ENCODE results near the gene POLR3G. TPM values are rescaled to one million over a fixed set of nuclear protein-coding genes. Genes with fewer than 3 reads are reported as not detected.

Gene POLR3G
- total RNA-seq, 1 experiment from 2014 or later = 13.6 TPM

- H3K27ac Mint-ChIP-seq (ENCODE audit: low read depth, unreplicated experiment) = no peak overlapping the region
- H3K27me3 Mint-ChIP-seq (ENCODE audit: insufficient read depth, unreplicated experiment) = peaks cover 81% of the 10 kb centered on the region
- BruUV-seq (replicated peaks) = no TSS peak
- DNase-seq (ENCODE audit: unreplicated experiment) = no peak
- H3K9me3 Mint-ChIP-seq (ENCODE audit: unreplicated experiment) = no peaks in the 10 kb centered on the region
- TF ChIP-seq CTCF (IDR thresholded peaks at IDR 0.05; ENCODE audit: unreplicated experiment) = no peak
- H3K4me3 Mint-ChIP-seq (ENCODE audit: unreplicated experiment) = no peak overlapping the region
- ChIA-PET CTCF (interaction anchor here (0.9 kb wide), 1 partner anchor 95 kb away, joined by 3 read pairs; no protein-coding TSS in a partner anchor), POLR2A (interaction anchor here (0.6 kb wide), 1 partner anchor 1424 kb away, joined by 5 read pairs; no protein-coding TSS in a partner anchor)
- H3K36me3 Mint-ChIP-seq (ENCODE audit: insufficient read depth, unreplicated experiment) = no peaks in the 10 kb centered on the region
- no peaks in the 10 kb centered on the region for H3K4me1 Mint-ChIP-seq (ENCODE audit: insufficient read depth, unreplicated experiment)
- intact Hi-C loops (cut with micrococcal nuclease) = loop anchor here (5.0 kb wide), 2 partner anchors 247 to 268 kb away; no protein-coding TSS in a partner anchor
Observed at GRCh38 chr5:90534922-90535321, 60.3 kb downstream of the POLR3G start.

GRCh38 chr5:90542827-90543519 is 68.3 kb downstream of the POLR3G start:
- H3K4me1 Mint-ChIP-seq (ENCODE audit: insufficient read depth, unreplicated experiment) = no peaks in the 10 kb centered on the region
- intact Hi-C loops (cut with micrococcal nuclease) = no loop called here
- H3K27me3 Mint-ChIP-seq (ENCODE audit: insufficient read depth, unreplicated experiment) = peaks cover 97% of the 10 kb centered on the region
- ChIA-PET POLR2A (interaction anchor here (0.7 kb wide), 1 partner anchor 54 kb away, joined by 3 read pairs; no protein-coding TSS in a partner anchor), CTCF (interaction anchor here (1.5 kb wide), 1 partner anchor 13 kb away, joined by 5 read pairs; no protein-coding TSS in a partner anchor)
- H3K36me3 Mint-ChIP-seq (ENCODE audit: insufficient read depth, unreplicated experiment) = no peaks in the 10 kb centered on the region
- H3K27ac Mint-ChIP-seq (ENCODE audit: low read depth, unreplicated experiment) = no peak overlapping the region
- no TSS peak for BruUV-seq (replicated peaks)
- H3K4me3 Mint-ChIP-seq (ENCODE audit: unreplicated experiment) = no peak overlapping the region
- no peak for DNase-seq (ENCODE audit: unreplicated experiment)
- no peaks in the 10 kb centered on the region for H3K9me3 Mint-ChIP-seq (ENCODE audit: unreplicated experiment)
- no peak for TF ChIP-seq CTCF (IDR thresholded peaks at IDR 0.05; ENCODE audit: unreplicated experiment)

GRCh38 chr5:90545511-90545910 is 70.8 kb downstream of the POLR3G start:
- H3K4me3 Mint-ChIP-seq (ENCODE audit: unreplicated experiment) = no peak overlapping the region
- no TSS peak for BruUV-seq (replicated peaks)
- intact Hi-C loops (cut with micrococcal nuclease) = no loop called here
- no peaks in the 10 kb centered on the region for H3K4me1 Mint-ChIP-seq (ENCODE audit: insufficient read depth, unreplicated experiment)
- POLR2A ChIA-PET = interaction anchor here (0.5 to 1.3 kb wide), 3 partner anchors 11 to 210 kb away, joined by 3 read pairs; no protein-coding TSS in a partner anchor
- peaks cover 89% of the 10 kb centered on the region for H3K27me3 Mint-ChIP-seq (ENCODE audit: insufficient read depth, unreplicated experiment)
- no peak for TF ChIP-seq CTCF (IDR thresholded peaks at IDR 0.05; ENCODE audit: unreplicated experiment)
- no peaks in the 10 kb centered on the region for H3K36me3 Mint-ChIP-seq (ENCODE audit: insufficient read depth, unreplicated experiment)
- no peaks in the 10 kb centered on the region for H3K9me3 Mint-ChIP-seq (ENCODE audit: unreplicated experiment)
- H3K27ac Mint-ChIP-seq (ENCODE audit: low read depth, unreplicated experiment) = no peak overlapping the region
- no peak for DNase-seq (ENCODE audit: unreplicated experiment)
- CTCF ChIA-PET = interaction anchor here (1.1 to 1.4 kb wide), 2 partner anchors 16 to 59 kb away, joined by 4 read pairs; partner anchors contain the start of gene LYSMD3

GRCh38 chr5:90546216-90546837 is 71.7 kb downstream of the POLR3G start:
- Mint-ChIP-seq H3K36me3 (ENCODE audit: insufficient read depth, unreplicated experiment) (no peaks in the 10 kb centered on the region), H3K27ac (ENCODE audit: low read depth, unreplicated experiment) (no peak overlapping the region), H3K4me3 (ENCODE audit: unreplicated experiment) (no peak overlapping the region), H3K27me3 (ENCODE audit: insufficient read depth, unreplicated experiment) (peaks cover 89% of the 10 kb centered on the region), H3K4me1 (ENCODE audit: insufficient read depth, unreplicated experiment) (no peaks in the 10 kb centered on the region), H3K9me3 (ENCODE audit: unreplicated experiment) (no peaks in the 10 kb centered on the region)
- TF ChIP-seq CTCF (IDR thresholded peaks at IDR 0.05; ENCODE audit: unreplicated experiment) = no peak
- intact Hi-C loops (cut with micrococcal nuclease) = no loop called here
- BruUV-seq (replicated peaks) = no TSS peak
- no peak for DNase-seq (ENCODE audit: unreplicated experiment)
- CTCF ChIA-PET = interaction anchor here (1.1 kb wide), 1 partner anchor 58 kb away, joined by 4 read pairs; no protein-coding TSS in a partner anchor
- POLR2A ChIA-PET = interaction anchor here (0.5 to 1.3 kb wide), 2 partner anchors 10 to 146 kb away, joined by 3 read pairs; no protein-coding TSS in a partner anchor

Data from MCF 10A (cell line).